B cell (primary cell): ENCODE data around the gene MAP10. TPM values are rescaled to one million over a fixed set of nuclear protein-coding genes. Genes with fewer than 3 reads are reported as not detected.

ENCODE experiments used
- ATAC-seq: fragments of 200-7000 bp; cut with Tn5 transposase; one replicate; pipeline ENCODE4 v1.10.0; 2021; ENCODE audit warnings: low read depth, mild to moderate bottlenecking, moderate number of reproducible peaks, moderate library complexity
- CTCF ChIA-PET: fragments of 350-600 bp; sonication (Branson Sonifier 250); formaldehyde crosslinking; loops from one replicate; lab custom pipeline; 2021; ENCODE audit warnings: antibody characterized with exemption, inconsistent platforms; lab: Charles Lee
- POLR2A ChIA-PET: fragments of 350-600 bp; sonication (Branson Sonifier 250); formaldehyde crosslinking; loops from one replicate; lab custom pipeline; 2021; ENCODE audit warnings: antibody characterized with exemption; lab: Charles Lee
- DNase-seq: peaks from one replicate; pipeline ENCODE4 v3.0.0; 2013
- H2AFZ ChIP-seq: 2 replicates; pipeline ENCODE4 v1.6.1; 2012; ENCODE audit warnings: mild to moderate bottlenecking, low read depth, low read length; ENCODE audit not compliant: insufficient read depth, poor library complexity, severe bottlenecking
- H3K27ac ChIP-seq, 2 donors: 1 replicate in 1 of 2; 2 replicates in 1 of 2; pipeline ENCODE4 v1.5.1; 2012 to 2013; ENCODE audit warnings: low read length in 2 of 2, mild to moderate bottlenecking in 2 of 2, moderate library complexity in 1 of 2
- H3K27me3 ChIP-seq, 4 experiments: fragments of 200-600 bp in 1 of 4; sonication (generic) in 1 of 4; replicated peaks in 1 of 4; 1 replicate in 2 of 4; 2 replicates in 2 of 4; pipeline versions ENCODE4 v1.6.1 to v1.7.0; 2013 to 2016; ENCODE audit warnings: low read length in 3 of 4, mild to moderate bottlenecking in 2 of 4, mixed read lengths in 1 of 4, moderate library complexity in 1 of 4; ENCODE audit not compliant: insufficient read depth in 4 of 4, control insufficient read depth in 3 of 4; ENCODE audit errors: control extremely low read depth in 1 of 4
- H3K36me3 ChIP-seq, 2 experiments: replicated peaks in 1 of 2; 1 replicate in 1 of 2; 2 replicates in 1 of 2; pipeline versions ENCODE4 v1.6.1 to v1.7.1; 2013; ENCODE audit warnings: low read length in 1 of 2; ENCODE audit not compliant: insufficient read depth in 2 of 2, control insufficient read depth in 1 of 2; ENCODE audit errors: control extremely low read depth in 1 of 2, extremely low read depth in 1 of 2
- H3K4me1 ChIP-seq, 2 donors: fragments of 200-600 bp in 1 of 2; sonication (generic) in 1 of 2; 1 replicate in 1 of 2; 2 replicates in 1 of 2; pipeline versions ENCODE4 v1.5.1 to v1.6.1; 2013 to 2017; ENCODE audit warnings: low read length in 2 of 2; ENCODE audit not compliant: control insufficient read depth in 2 of 2, insufficient read depth in 2 of 2
- H3K4me2 ChIP-seq: replicated peaks from 2 replicates; pipeline ENCODE3; 2012; ENCODE audit warnings: mild to moderate bottlenecking, low read depth, low read length; ENCODE audit not compliant: poor library complexity, severe bottlenecking
- H3K4me3 ChIP-seq, 5 experiments: fragments of 200-600 bp in 1 of 5; sonication (generic) in 1 of 5; 1 replicate in 3 of 5; 2 replicates in 2 of 5; pipeline versions ENCODE4 v1.5.1 to v1.7.0; 2011 to 2016; ENCODE audit warnings: low read length in 4 of 5, mild to moderate bottlenecking in 4 of 5, low read depth in 2 of 5, control low read depth in 1 of 5, moderate library complexity in 1 of 5; ENCODE audit not compliant: insufficient read depth in 1 of 5; ENCODE audit errors: control extremely low read depth in 1 of 5, extremely low read depth in 1 of 5
- H3K79me2 ChIP-seq: fragments of 200-600 bp; sonication (generic); one replicate; pipeline ENCODE4 v1.6.0; 2016; ENCODE audit warnings: low read length; ENCODE audit not compliant: control insufficient read depth, insufficient read depth
- H3K9ac ChIP-seq: fragments of 200-600 bp; sonication (generic); 2 replicates; pipeline ENCODE4 v1.6.1; 2017; ENCODE audit warnings: mild to moderate bottlenecking, low read length, moderate library complexity
- H3K9me3 ChIP-seq, 3 donors: one replicate each; pipeline versions ENCODE4 v1.6.1 to v1.7.1; 2013; ENCODE audit warnings: low read length in 2 of 3; ENCODE audit not compliant: control insufficient read depth in 2 of 3, insufficient read depth in 1 of 3; ENCODE audit errors: control extremely low read depth in 1 of 3
- H4K20me1 ChIP-seq: 2 replicates; pipeline ENCODE4 v1.6.0; 2012; ENCODE audit warnings: mild to moderate bottlenecking, low read length; ENCODE audit not compliant: insufficient read depth, control insufficient read depth, poor library complexity, severe bottlenecking
- H3K27ac Mint-ChIP-seq: one replicate; pipeline ENCODE4 v1.8.0; 2021; ENCODE audit warnings: mixed read lengths
- H3K27me3 Mint-ChIP-seq: one replicate; pipeline ENCODE4 v1.8.0; 2021; ENCODE audit warnings: mixed read lengths
- H3K4me1 Mint-ChIP-seq: one replicate; pipeline ENCODE4 v1.8.0; 2021; ENCODE audit warnings: mixed read lengths
- H3K4me3 Mint-ChIP-seq: one replicate; pipeline ENCODE4 v1.8.0; 2021; ENCODE audit warnings: mixed read lengths
- H3K9me3 Mint-ChIP-seq: one replicate; pipeline ENCODE4 v1.8.0; 2022; ENCODE audit warnings: mixed read lengths; ENCODE audit not compliant: insufficient read depth
- EZH2 ChIP-seq: IDR thresholded peaks from 2 replicates; pipeline ENCODE4 v1.6.1; 2012; ENCODE audit warnings: borderline replicate concordance, low read depth, mild to moderate bottlenecking, moderate library complexity, low read length; ENCODE audit not compliant: insufficient read depth, poor library complexity, severe bottlenecking
- intact Hi-C: fragments of 100-400 bp; cut with micrococcal nuclease; formaldehyde crosslinking; loops from one replicate; pipeline ENCODE4 v1.10.0; 2022
- polyA plus RNA-seq: library from polyadenylated mRNA; depleted of rRNA; stranded (reverse); fragments of >200 nt; gene quantifications from 2 replicates; pipeline ENCODE4 v1.2.3, GENCODE V29; 2012
- total RNA-seq, 2 donors: library from RNA; stranded (reverse); fragments of 120-200 nt in 1 of 2; gene quantifications; 1 replicate in 1 of 2; 2 replicates in 1 of 2; pipeline versions ENCODE4 v1.2.3 to v1.2.4, GENCODE V29; 2013 to 2022
- TF ChIP-seq, protein P1 (sequence below): fragments of 200-600 bp; IDR thresholded peaks from one replicate; pipeline ENCODE4 v1.8.0; 2022; ENCODE audit warnings: antibody characterized with exemption, mild to moderate bottlenecking

The MAP10 gene
- total and polyA plus RNA-seq, 2 donors (not counting 1 experiment from before 2014, with no cell fraction given), result 0.60 to 1.9 TPM

DNA sequence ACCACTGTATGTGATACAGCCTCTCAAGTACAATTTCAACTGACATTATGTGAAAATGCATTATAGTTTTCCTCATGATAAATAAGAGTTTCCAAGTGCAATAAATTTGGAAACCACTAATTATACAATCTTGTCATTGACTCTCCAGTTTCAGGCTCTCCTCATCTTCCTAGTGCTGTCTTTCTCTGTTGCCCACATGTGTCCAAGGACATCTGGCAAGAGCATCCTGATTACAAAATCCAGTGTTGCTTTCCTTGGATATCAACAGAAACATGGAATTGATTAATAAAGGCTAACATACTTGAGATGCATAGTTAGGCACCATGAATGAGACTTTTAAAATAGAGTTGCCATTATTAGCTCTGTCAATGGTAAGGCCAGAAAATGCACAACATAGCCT lies 15.6 kb upstream of the MAP10 start:
- no peak for DNase-seq
- TF ChIP-seq, protein P1, sequence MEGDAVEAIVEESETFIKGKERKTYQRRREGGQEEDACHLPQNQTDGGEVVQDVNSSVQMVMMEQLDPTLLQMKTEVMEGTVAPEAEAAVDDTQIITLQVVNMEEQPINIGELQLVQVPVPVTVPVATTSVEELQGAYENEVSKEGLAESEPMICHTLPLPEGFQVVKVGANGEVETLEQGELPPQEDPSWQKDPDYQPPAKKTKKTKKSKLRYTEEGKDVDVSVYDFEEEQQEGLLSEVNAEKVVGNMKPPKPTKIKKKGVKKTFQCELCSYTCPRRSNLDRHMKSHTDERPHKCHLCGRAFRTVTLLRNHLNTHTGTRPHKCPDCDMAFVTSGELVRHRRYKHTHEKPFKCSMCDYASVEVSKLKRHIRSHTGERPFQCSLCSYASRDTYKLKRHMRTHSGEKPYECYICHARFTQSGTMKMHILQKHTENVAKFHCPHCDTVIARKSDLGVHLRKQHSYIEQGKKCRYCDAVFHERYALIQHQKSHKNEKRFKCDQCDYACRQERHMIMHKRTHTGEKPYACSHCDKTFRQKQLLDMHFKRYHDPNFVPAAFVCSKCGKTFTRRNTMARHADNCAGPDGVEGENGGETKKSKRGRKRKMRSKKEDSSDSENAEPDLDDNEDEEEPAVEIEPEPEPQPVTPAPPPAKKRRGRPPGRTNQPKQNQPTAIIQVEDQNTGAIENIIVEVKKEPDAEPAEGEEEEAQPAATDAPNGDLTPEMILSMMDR, result no peak
- TF ChIP-seq EZH2, result no peak
- H3K4me2 ChIP-seq, result no peak overlapping the region
- no peaks in the 10 kb centered on the region for H3K79me2 ChIP-seq
- no peaks in the 10 kb centered on the region for H3K36me3 ChIP-seq
- Mint-ChIP-seq H3K9me3 (no peaks in the 10 kb centered on the region), H3K27ac (no peak overlapping the region), H3K4me1 (peaks cover 2% of the 10 kb centered on the region), H3K27me3 (peaks cover 25% of the 10 kb centered on the region), H3K4me3 (no peak overlapping the region)
- H3K4me1 ChIP-seq, result no peaks in the 10 kb centered on the region
- H3K9me3 ChIP-seq, result peaks cover 0 to 4% (median 0%) of the 10 kb centered on the region in 3 donors
- peaks cover 0 to 3% (median 0%) of the 10 kb centered on the region in 4 experiments for H3K27me3 ChIP-seq
- no peak overlapping the region for H2AFZ ChIP-seq
- H3K27ac ChIP-seq, result no peak overlapping the region
- H3K9ac ChIP-seq, result no peak overlapping the region
- no peak for ATAC-seq
- intact Hi-C loops, result no loop called here
- H3K4me3 ChIP-seq, result no peak overlapping the region
- CTCF ChIA-PET, result no interaction called here
- POLR2A ChIA-PET, result no interaction called here
- no peaks in the 10 kb centered on the region for H4K20me1 ChIP-seq

DNA sequence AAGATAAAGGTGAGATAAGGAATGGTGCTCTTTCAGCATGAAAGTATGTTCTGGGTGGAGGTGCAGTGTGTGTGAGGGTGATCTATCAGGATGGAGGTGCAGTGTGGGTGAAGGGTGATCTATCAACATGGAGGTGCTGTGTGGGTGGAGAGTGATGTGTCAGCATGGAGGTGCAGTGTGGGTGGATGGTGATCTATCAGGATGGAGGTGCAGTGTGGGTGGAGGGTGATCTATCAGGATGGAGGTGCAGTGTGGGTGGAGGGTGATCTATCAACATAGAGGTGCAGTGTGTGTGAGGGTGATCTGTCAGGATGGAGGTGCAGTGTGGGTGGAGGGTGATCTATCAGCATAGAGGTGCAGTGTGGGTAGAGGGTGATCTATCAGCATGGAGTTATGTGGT lies 12.3 kb upstream of the MAP10 start:
- no peak for ATAC-seq
- ChIA-PET POLR2A (no interaction called here), CTCF (no interaction called here)
- H3K27me3 ChIP-seq, result peaks cover 0 to 3% (median 0%) of the 10 kb centered on the region in 4 experiments
- no peak overlapping the region for H3K27ac ChIP-seq
- Mint-ChIP-seq H3K27ac (no peak overlapping the region), H3K4me1 (peaks cover 2% of the 10 kb centered on the region), H3K4me3 (no peak overlapping the region), H3K9me3 (no peaks in the 10 kb centered on the region), H3K27me3 (peaks cover 32% of the 10 kb centered on the region)
- no peak overlapping the region for H3K4me3 ChIP-seq
- intact Hi-C loops, result no loop called here
- no peaks in the 10 kb centered on the region for H3K4me1 ChIP-seq
- no peak overlapping the region for H2AFZ ChIP-seq
- no peak for TF ChIP-seq EZH2
- TF ChIP-seq, protein P1, result no peak
- no peak overlapping the region for H3K9ac ChIP-seq
- no peaks in the 10 kb centered on the region for H3K9me3 ChIP-seq
- no peaks in the 10 kb centered on the region for H4K20me1 ChIP-seq
- DNase-seq, result no peak
- no peaks in the 10 kb centered on the region for H3K79me2 ChIP-seq
- no peak overlapping the region for H3K4me2 ChIP-seq
- H3K36me3 ChIP-seq, result no peaks in the 10 kb centered on the region
